ENCODE results near the gene RAD50. TPM values are rescaled to one million over a fixed set of nuclear protein-coding genes. Genes with fewer than 3 reads are reported as not detected.
"Not testable (repeated sequence)": the region's sequence is repeated elsewhere in the genome, so short reads cannot be mapped to it uniquely, and the experiment has no call there.

Gene RAD50
- total and polyA plus RNA-seq, 10 of the 15 experiments (the other 5 are each of a cell fraction or from before 2014, with no cell fraction given), result 12.8 to 68.6 (median 47.0) TPM

DNA sequence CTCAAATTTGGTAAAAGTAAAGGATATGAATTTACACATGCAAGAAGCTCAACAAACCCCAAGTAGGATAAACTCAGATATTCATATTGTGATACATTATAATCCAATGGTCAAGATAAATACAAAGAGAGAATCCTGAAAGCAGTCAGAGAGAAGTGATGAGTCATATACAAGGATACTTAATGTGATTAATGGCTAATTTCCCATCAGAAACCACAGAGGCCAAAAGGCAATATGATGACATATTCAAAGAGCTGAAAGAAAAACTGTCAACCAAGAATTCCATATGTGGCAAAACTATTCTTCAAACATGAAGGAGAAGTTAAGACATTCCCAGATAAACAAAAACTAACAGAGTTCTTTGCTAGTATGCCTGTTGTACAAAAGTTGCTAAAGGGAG lies 46.7 kb upstream of the RAD50 start:
- no peak overlapping the region for H2AFZ ChIP-seq (ENCODE audit: control insufficient read depth, low read depth, low read length)
- ChIA-PET RAD21 (ENCODE audit: unreplicated experiment) (interaction anchor here (1.0 to 1.5 kb wide), 5 partner anchors 9 to 184 kb away, joined by 3 to 5 read pairs (median 4); no protein-coding TSS in a partner anchor), POLR2A (no interaction called here), SMC1A (ENCODE audit: uncharacterized antibody, unreplicated experiment) (interaction anchor here (0.6 to 2.6 kb wide), 3 partner anchors 10 to 292 kb away, joined by 3 to 17 read pairs (median 3); no protein-coding TSS in a partner anchor), CTCF (interaction anchor here (0.6 to 3.1 kb wide), 8 partner anchors 9 to 357 kb away, joined by 3 to 15 read pairs (median 6); partner anchors contain the start of genes GDF9 and UQCRQ)
- no peaks in the 10 kb centered on the region for H3K36me3 ChIP-seq (ENCODE audit: control insufficient read depth in 2 of 2, insufficient read depth in 2 of 2, low read length in 1 of 2)
- FAIRE-seq, result no peak
- H3K79me2 ChIP-seq (ENCODE audit: control insufficient read depth, insufficient read depth, low read length), result no peaks in the 10 kb centered on the region
- no peak overlapping the region for H3K27ac ChIP-seq (ENCODE audit: control insufficient read depth, insufficient read depth)
- in situ Hi-C loops (cut with MboI), result no loop called here
- no peak overlapping the region for H3K4me3 ChIP-seq
- H3K9ac ChIP-seq (ENCODE audit: control insufficient read depth, insufficient read depth, low read length), result no peak overlapping the region
- no peak overlapping the region for H3K4me2 ChIP-seq (ENCODE audit: control insufficient read depth, insufficient read depth)
- no peaks in the 10 kb centered on the region for H3K27me3 ChIP-seq (replicated peaks in 1 of 2; ENCODE audit: control insufficient read depth in 2 of 2, insufficient read depth in 2 of 2, low read length in 1 of 2)
- DNase-seq (ENCODE audit: low read depth, low spot score), result no peak
- no TSS peak for BruUV-seq (replicated peaks)
- TF ChIP-seq NRF1 (conservative IDR thresholded peaks at IDR 0.05; ENCODE audit: low read depth, low read length) (no peak), ZNF217 (IDR thresholded peaks at IDR 0.05) (no peak), RUNX3 (IDR thresholded peaks at IDR 0.05; ENCODE audit: low read length) (peak; percentile 11; the same call in 1 of the 2 replicates)
- TF ChIP-seq, protein P1, sequence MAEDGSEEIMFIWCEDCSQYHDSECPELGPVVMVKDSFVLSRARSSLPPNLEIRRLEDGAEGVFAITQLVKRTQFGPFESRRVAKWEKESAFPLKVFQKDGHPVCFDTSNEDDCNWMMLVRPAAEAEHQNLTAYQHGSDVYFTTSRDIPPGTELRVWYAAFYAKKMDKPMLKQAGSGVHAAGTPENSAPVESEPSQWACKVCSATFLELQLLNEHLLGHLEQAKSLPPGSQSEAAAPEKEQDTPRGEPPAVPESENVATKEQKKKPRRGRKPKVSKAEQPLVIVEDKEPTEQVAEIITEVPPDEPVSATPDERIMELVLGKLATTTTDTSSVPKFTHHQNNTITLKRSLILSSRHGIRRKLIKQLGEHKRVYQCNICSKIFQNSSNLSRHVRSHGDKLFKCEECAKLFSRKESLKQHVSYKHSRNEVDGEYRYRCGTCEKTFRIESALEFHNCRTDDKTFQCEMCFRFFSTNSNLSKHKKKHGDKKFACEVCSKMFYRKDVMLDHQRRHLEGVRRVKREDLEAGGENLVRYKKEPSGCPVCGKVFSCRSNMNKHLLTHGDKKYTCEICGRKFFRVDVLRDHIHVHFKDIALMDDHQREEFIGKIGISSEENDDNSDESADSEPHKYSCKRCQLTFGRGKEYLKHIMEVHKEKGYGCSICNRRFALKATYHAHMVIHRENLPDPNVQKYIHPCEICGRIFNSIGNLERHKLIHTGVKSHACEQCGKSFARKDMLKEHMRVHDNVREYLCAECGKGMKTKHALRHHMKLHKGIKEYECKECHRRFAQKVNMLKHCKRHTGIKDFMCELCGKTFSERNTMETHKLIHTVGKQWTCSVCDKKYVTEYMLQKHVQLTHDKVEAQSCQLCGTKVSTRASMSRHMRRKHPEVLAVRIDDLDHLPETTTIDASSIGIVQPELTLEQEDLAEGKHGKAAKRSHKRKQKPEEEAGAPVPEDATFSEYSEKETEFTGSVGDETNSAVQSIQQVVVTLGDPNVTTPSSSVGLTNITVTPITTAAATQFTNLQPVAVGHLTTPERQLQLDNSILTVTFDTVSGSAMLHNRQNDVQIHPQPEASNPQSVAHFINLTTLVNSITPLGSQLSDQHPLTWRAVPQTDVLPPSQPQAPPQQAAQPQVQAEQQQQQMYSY (CRISPR knock-in tag; IDR thresholded peaks at IDR 0.05), result no peak
- H4K20me1 ChIP-seq (ENCODE audit: control insufficient read depth, insufficient read depth), result no peaks in the 10 kb centered on the region
- intact Hi-C loops (cut with micrococcal nuclease; ENCODE audit: unreplicated experiment), result no loop called here
- H3K9me3 ChIP-seq (replicated peaks; ENCODE audit: control insufficient read depth, insufficient read depth, low read length), result peaks cover 10% of the 10 kb centered on the region; the same call in 2 of the 3 replicates
- no peak; the same call in 2 of the 3 replicates for ATAC-seq
- H3K4me1 ChIP-seq (ENCODE audit: control insufficient read depth, insufficient read depth, low read length), result peaks cover 9% of the 10 kb centered on the region

- ATAC-seq; SMC1A ChIA-PET (ENCODE audit: uncharacterized antibody, unreplicated experiment); H3K36me3 ChIP-seq (ENCODE audit: control insufficient read depth in 2 of 2, insufficient read depth in 2 of 2, low read length in 1 of 2); H3K4me3 ChIP-seq; POLR2A ChIA-PET; H4K20me1 ChIP-seq (ENCODE audit: control insufficient read depth, insufficient read depth); H3K27me3 ChIP-seq (replicated peaks in 1 of 2; ENCODE audit: control insufficient read depth in 2 of 2, insufficient read depth in 2 of 2, low read length in 1 of 2); in situ Hi-C loops (cut with MboI); H3K27ac ChIP-seq (ENCODE audit: control insufficient read depth, insufficient read depth); CTCF ChIA-PET; DNase-seq (ENCODE audit: low read depth, low spot score); H3K9ac ChIP-seq (ENCODE audit: control insufficient read depth, insufficient read depth, low read length); H2AFZ ChIP-seq (ENCODE audit: control insufficient read depth, low read depth, low read length); intact Hi-C loops (cut with micrococcal nuclease; ENCODE audit: unreplicated experiment); BruUV-seq (replicated peaks); H3K4me2 ChIP-seq (ENCODE audit: control insufficient read depth, insufficient read depth); H3K4me1 ChIP-seq (ENCODE audit: control insufficient read depth, insufficient read depth, low read length); FAIRE-seq; RAD21 ChIA-PET (ENCODE audit: unreplicated experiment); H3K79me2 ChIP-seq (ENCODE audit: control insufficient read depth, insufficient read depth, low read length): not testable (repeated sequence)
- 96% methylated on average over 10 of the region's 25 CpGs for WGBS (ENCODE audit: insufficient coverage, insufficient replicate concordance, low lambda C conversion rate, missing lambda C conversion rate)
- peaks cover 10% of the 10 kb centered on the region; the same call in 2 of the 3 replicates for H3K9me3 ChIP-seq (replicated peaks; ENCODE audit: control insufficient read depth, insufficient read depth, low read length)
Observed at GRCh38 chr5:132513618-132514336, 43.0 kb upstream of the RAD50 start.

DNA sequence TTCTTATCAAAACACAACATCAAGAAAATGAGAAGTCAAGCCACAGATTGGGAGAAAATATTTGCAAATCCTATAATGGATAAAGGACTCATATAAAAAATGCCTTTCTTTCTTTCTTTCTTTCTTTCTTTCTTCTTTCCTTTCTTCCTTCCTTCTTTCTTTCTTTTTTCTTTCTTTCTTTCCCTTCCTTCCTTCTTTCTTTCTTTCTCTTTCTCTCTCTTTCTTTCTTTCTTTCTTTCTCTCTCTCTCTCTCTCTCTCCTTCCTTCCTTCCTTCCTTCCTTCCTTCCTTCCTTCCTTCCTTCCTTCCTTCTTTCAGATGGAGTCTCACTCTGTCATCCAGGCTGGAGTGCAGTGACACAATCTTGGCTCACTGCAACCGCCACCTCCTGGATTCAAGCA lies 34.7 kb upstream of the RAD50 start:
- ATAC-seq; DNase-seq (ENCODE audit: low read depth, low spot score); FAIRE-seq; H3K27me3 ChIP-seq (replicated peaks in 1 of 2; ENCODE audit: control insufficient read depth in 2 of 2, insufficient read depth in 2 of 2, low read length in 1 of 2); H4K20me1 ChIP-seq (ENCODE audit: control insufficient read depth, insufficient read depth); H3K9ac ChIP-seq (ENCODE audit: control insufficient read depth, insufficient read depth, low read length); H3K27ac ChIP-seq (ENCODE audit: control insufficient read depth, insufficient read depth); H3K4me3 ChIP-seq; H3K4me2 ChIP-seq (ENCODE audit: control insufficient read depth, insufficient read depth); H3K79me2 ChIP-seq (ENCODE audit: control insufficient read depth, insufficient read depth, low read length); BruUV-seq (replicated peaks); H3K36me3 ChIP-seq (ENCODE audit: control insufficient read depth in 2 of 2, insufficient read depth in 2 of 2, low read length in 1 of 2); H2AFZ ChIP-seq (ENCODE audit: control insufficient read depth, low read depth, low read length); intact Hi-C loops (cut with micrococcal nuclease; ENCODE audit: unreplicated experiment): not testable (repeated sequence)
- POLR2A ChIA-PET, result interaction anchor here (0.7 kb wide), 1 partner anchor 179 kb away, joined by 3 read pairs; no protein-coding TSS in a partner anchor
- SMC1A ChIA-PET (ENCODE audit: uncharacterized antibody, unreplicated experiment), result interaction anchor here (0.6 to 1.3 kb wide), 6 partner anchors 16 to 298 kb away, joined by 3 to 6 read pairs (median 4); no protein-coding TSS in a partner anchor
- H3K9me3 ChIP-seq (replicated peaks; ENCODE audit: control insufficient read depth, insufficient read depth, low read length), result peaks cover 37% of the 10 kb centered on the region
- RAD21 ChIA-PET (ENCODE audit: unreplicated experiment), result interaction anchor here (0.9 to 1.1 kb wide), 2 partner anchors 24 to 298 kb away, joined by 3 to 4 read pairs; no protein-coding TSS in a partner anchor
- 94% methylated on average over 1 of the region's 1 CpG for WGBS (ENCODE audit: insufficient coverage, insufficient replicate concordance, low lambda C conversion rate, missing lambda C conversion rate)
- CTCF ChIA-PET, result interaction anchor here (0.9 to 1.0 kb wide), 2 partner anchors 17 to 280 kb away, joined by 3 to 7 read pairs; no protein-coding TSS in a partner anchor
- H3K4me1 ChIP-seq (ENCODE audit: control insufficient read depth, insufficient read depth, low read length), result peaks cover 35% of the 10 kb centered on the region
- in situ Hi-C loops (cut with MboI), result loop anchor here (10.0 kb wide), 1 partner anchor 303 kb away; no protein-coding TSS in a partner anchor

Data from GM12878 (cell line).